WTC11 (cell line): Measurements from ENCODE around the gene TENT5D. TPM values are rescaled to one million over a fixed set of nuclear protein-coding genes. Genes with fewer than 3 reads are reported as not detected.
"Not testable (repeated sequence)": the region's sequence is repeated elsewhere in the genome, so short reads cannot be mapped to it uniquely, and the experiment has no call there.

Experiments
- ATAC-seq: fragments of 200-7000 bp; cut with Tn5 transposase; 2 replicates; pipeline ENCODE4 v1.10.0; 2021; ENCODE audit warnings: mild to moderate bottlenecking, moderate library complexity
- Bru-seq: library from RNA; stranded (reverse); fragments of 400-500 nt; gene quantifications from one replicate; lab custom pipeline; 2021; lab: Mats Ljungman, UMichigan
- CTCF ChIA-PET: fragments of 300-600 bp; sonication (Branson Sonifier 250); formaldehyde crosslinking; loops from one replicate; lab custom pipeline; 2021; ENCODE audit warnings: antibody characterized with exemption; lab: Charles Lee
- POLR2A ChIA-PET: fragments of 350-600 bp; sonication (Branson Sonifier 250); formaldehyde crosslinking; loops from one replicate; lab custom pipeline; 2021; ENCODE audit warnings: antibody characterized with exemption; lab: Charles Lee
- DNase-seq: peaks from one replicate; pipeline ENCODE4 v3.0.0; 2021; ENCODE audit warnings: low spot score
- H3K27ac Mint-ChIP-seq: 2 replicates; pipeline ENCODE4 v1.8.0; 2021; ENCODE audit warnings: mixed read lengths
- H3K27me3 Mint-ChIP-seq: 2 replicates; pipeline ENCODE4 v1.8.0; 2021; ENCODE audit warnings: low read depth, mild to moderate bottlenecking, moderate library complexity, mixed read lengths
- H3K36me3 Mint-ChIP-seq: 2 replicates; pipeline ENCODE4 v1.8.0; 2021; ENCODE audit warnings: mixed read lengths
- H3K4me1 Mint-ChIP-seq: 2 replicates; pipeline ENCODE4 v1.8.0; 2022; ENCODE audit warnings: mixed read lengths
- H3K4me3 Mint-ChIP-seq: 2 replicates; pipeline ENCODE4 v1.8.0; 2021; ENCODE audit warnings: mild to moderate bottlenecking, moderate library complexity, mixed read lengths
- H3K9me3 Mint-ChIP-seq: 2 replicates; pipeline ENCODE4 v1.8.0; 2021; ENCODE audit warnings: mixed read lengths
- ARID4B ChIP-seq: sonication (generic); formaldehyde crosslinking; IDR thresholded peaks from 2 replicates; pipeline ENCODE4 v1.8.0; 2023; ENCODE audit warnings: missing genetic modification reagents, mild to moderate bottlenecking, borderline replicate concordance
- ATF1 ChIP-seq: sonication (generic); formaldehyde crosslinking; IDR thresholded peaks from 2 replicates; pipeline ENCODE4 v1.8.1; 2023; ENCODE audit warnings: mild to moderate bottlenecking, moderate library complexity, missing genetic modification reagents
- ATF2 ChIP-seq: sonication (generic); formaldehyde crosslinking; IDR thresholded peaks from 2 replicates; pipeline ENCODE4 v1.8.1; 2022; ENCODE audit warnings: low read depth, missing genetic modification reagents, borderline replicate concordance
- ATF6 ChIP-seq: sonication (generic); formaldehyde crosslinking; IDR thresholded peaks from 2 replicates; pipeline ENCODE4 v1.8.1; 2023; ENCODE audit warnings: mild to moderate bottlenecking, missing genetic modification reagents
- CBFB ChIP-seq: sonication (generic); formaldehyde crosslinking; IDR thresholded peaks from 2 replicates; pipeline ENCODE4 v1.8.1; 2022; ENCODE audit warnings: mild to moderate bottlenecking, low read depth, missing genetic modification reagents
- EMX1 ChIP-seq: fragments of 250-450 bp; sonication (Bioruptor Pico); IDR thresholded peaks from 2 replicates; pipeline ENCODE4 v1.8.0; 2021; ENCODE audit warnings: mild to moderate bottlenecking
- FOXJ3 ChIP-seq: sonication (generic); formaldehyde crosslinking; IDR thresholded peaks from 2 replicates; pipeline ENCODE4 v1.9.0; 2021; ENCODE audit warnings: missing genetic modification reagents, mild to moderate bottlenecking, borderline replicate concordance
- GRHL2 ChIP-seq: fragments of 250-450 bp; sonication (Bioruptor Pico); IDR thresholded peaks from 2 replicates; pipeline ENCODE4 v1.8.0; 2022; ENCODE audit warnings: mild to moderate bottlenecking, moderate library complexity; ENCODE audit not compliant: insufficient replicate concordance, severe bottlenecking
- JAZF1 ChIP-seq: fragments of 250-450 bp; sonication (Bioruptor Pico); IDR thresholded peaks from 2 replicates; pipeline ENCODE4 v1.9.0; 2021; ENCODE audit warnings: moderate library complexity, mild to moderate bottlenecking, inconsistent platforms
- NFATC4 ChIP-seq: fragments of 250-450 bp; sonication (Bioruptor Pico); IDR thresholded peaks from 2 replicates; pipeline ENCODE4 v1.9.0; 2021; ENCODE audit warnings: mild to moderate bottlenecking
- RELA ChIP-seq: sonication (generic); formaldehyde crosslinking; IDR thresholded peaks from 2 replicates; pipeline ENCODE4 v1.8.1; 2022; ENCODE audit warnings: missing genetic modification reagents, mild to moderate bottlenecking, borderline replicate concordance
- SP1 ChIP-seq: sonication (generic); formaldehyde crosslinking; conservative IDR thresholded peaks from 2 replicates; pipeline ENCODE4 v1.8.1; 2022; ENCODE audit warnings: missing genetic modification reagents
- STAT6 ChIP-seq: sonication (generic); formaldehyde crosslinking; conservative IDR thresholded peaks from 2 replicates; pipeline ENCODE4 v1.8.1; 2023; ENCODE audit warnings: mild to moderate bottlenecking, low read depth, missing genetic modification reagents, moderate library complexity
- TEAD1 ChIP-seq: sonication (generic); formaldehyde crosslinking; IDR thresholded peaks from 2 replicates; pipeline ENCODE4 v1.8.0; 2022; ENCODE audit warnings: mild to moderate bottlenecking, missing genetic modification reagents
- USF2 ChIP-seq: sonication (generic); formaldehyde crosslinking; IDR thresholded peaks from 2 replicates; pipeline ENCODE4 v1.8.1; 2023; ENCODE audit warnings: mild to moderate bottlenecking, missing genetic modification reagents, moderate library complexity
- ZNF121 ChIP-seq: sonication (generic); formaldehyde crosslinking; IDR thresholded peaks from 2 replicates; pipeline ENCODE4 v1.8.0; 2023; ENCODE audit warnings: missing genetic modification reagents
- ZSCAN18 ChIP-seq: fragments of 250-450 bp; sonication (Bioruptor Pico); IDR thresholded peaks from 2 replicates; pipeline ENCODE4 v2.1.2; 2022; ENCODE audit warnings: mild to moderate bottlenecking, moderate library complexity
- long read RNA-seq, 3 experiments: library from RNA in 1 of 3; library from capped mRNA in 1 of 3; library from polyadenylated mRNA in 1 of 3; unstranded in 2 of 3; stranded (forward) in 1 of 3; transcript quantifications; one replicate each; pipeline ENCODE4 v2.0.0, GENCODE V29; 2021
- total RNA-seq: library from RNA; stranded (reverse); gene quantifications from 3 replicates; pipeline ENCODE4 v1.2.3, GENCODE V29; 2021

The TENT5D gene
- total RNA-seq, result 0.07 to 0.18 TPM (median 0.13 TPM) in 3 replicates
- percentile 20 among the genes with signal in this experiment for Bru-seq, nascent RNA
- long read RNA-seq, experiment 1, result 0 reads
- long read RNA-seq, experiment 2, result 0 reads
- long read RNA-seq, experiment 3, result 0 reads

- H3K27me3 Mint-ChIP-seq, result no peaks in the 10 kb centered on the region
- H3K27ac Mint-ChIP-seq, result no peak within 1 kb of the TSS
- ChIA-PET POLR2A (no interaction called here), CTCF (no interaction called here)
- peaks cover 6% of the 10 kb centered on the region for H3K4me1 Mint-ChIP-seq
- ATAC-seq (no peak), DNase-seq (no peak)
- peaks cover 17% of the 10 kb centered on the region for H3K9me3 Mint-ChIP-seq
- TF ChIP-seq ATF2, result no peak
- TF ChIP-seq CBFB (CRISPR knock-in tag), result no peak
- TF ChIP-seq ATF1 (CRISPR knock-in tag), result no peak
- no peak for TF ChIP-seq RELA (CRISPR knock-in tag)
- no peak for TF ChIP-seq ZNF121
- TF ChIP-seq STAT6 (CRISPR knock-in tag), result no peak
- no peak for TF ChIP-seq ARID4B (CRISPR knock-in tag)
- no peak within 1 kb of the TSS for H3K4me3 Mint-ChIP-seq
- peaks cover 11% of the 10 kb centered on the region for H3K36me3 Mint-ChIP-seq
Measured at GRCh38 chrX:80420147-80420546, at the start of gene TENT5D. TSS of gene TENT5D (plus strand) at chrX:80420447. CDS start at chrX:80442540, 22,093 bp downstream.

- ATAC-seq, H3K4me3 Mint-ChIP-seq, H3K9me3 Mint-ChIP-seq, DNase-seq, H3K36me3 Mint-ChIP-seq, POLR2A ChIA-PET, H3K27me3 Mint-ChIP-seq, H3K27ac Mint-ChIP-seq, H3K4me1 Mint-ChIP-seq, CTCF ChIA-PET: not testable (repeated sequence)
Measured at GRCh38 chrX:80385651-80386050, 34.6 kb upstream of the TENT5D start.

GRCh38 chrX:80388206-80388605, 32.0 kb upstream of the TENT5D start:
- ATAC-seq, result no peak
- POLR2A ChIA-PET, result no interaction called here
- no peak overlapping the region for H3K27ac Mint-ChIP-seq
- no peak for DNase-seq
- no peaks in the 10 kb centered on the region; the same call in 1 of the 2 replicates for H3K27me3 Mint-ChIP-seq
- no peaks in the 10 kb centered on the region for H3K9me3 Mint-ChIP-seq
- no peaks in the 10 kb centered on the region for H3K4me1 Mint-ChIP-seq
- H3K4me3 Mint-ChIP-seq, result no peak overlapping the region
- no peaks in the 10 kb centered on the region for H3K36me3 Mint-ChIP-seq
- CTCF ChIA-PET, result no interaction called here
- TF ChIP-seq TEAD1, result no peak
- no peak for TF ChIP-seq GRHL2 (CRISPR knock-in tag)
- TF ChIP-seq USF2 (CRISPR knock-in tag), result no peak
- no peak for TF ChIP-seq NFATC4 (CRISPR knock-in tag)
- TF ChIP-seq EMX1 (CRISPR knock-in tag), result no peak
- no peak for TF ChIP-seq JAZF1 (CRISPR knock-in tag)
- no peak for TF ChIP-seq ZSCAN18 (CRISPR knock-in tag)
- TF ChIP-seq FOXJ3, result no peak
- TF ChIP-seq ATF6 (CRISPR knock-in tag), result no peak
- TF ChIP-seq SP1 (CRISPR knock-in tag), result no peak
